Body of pancreas (tissue), 4 donors: ENCODE results near the gene CMSS1. TPM values are rescaled to one million over a fixed set of nuclear protein-coding genes. Genes with fewer than 3 reads are reported as not detected.

Source experiments
- ATAC-seq: fragments of 150-250 bp; one replicate; pipeline ENCODE4 v1.9.1; 2016
- DNase-seq, 4 donors: peaks; one replicate each; pipeline ENCODE4 v3.0.0-alpha.2; 2019
- H3K27ac ChIP-seq, 4 donors: fragments of 200-600 bp; sonication (generic); 1 replicate in 3 of 4; 2 replicates in 1 of 4; pipeline versions ENCODE4 v1.5.1 to v1.6.1; 2016 to 2019; ENCODE audit warnings: mild to moderate bottlenecking in 1 of 4, mixed read lengths in 1 of 4, moderate library complexity in 1 of 4
- H3K27me3 ChIP-seq, 2 donors: fragments of 200-600 bp; sonication (generic); one replicate each; pipeline ENCODE4 v1.6.0; 2016; ENCODE audit warnings: mild to moderate bottlenecking in 1 of 2
- H3K36me3 ChIP-seq, 2 donors: fragments of 200-600 bp; sonication (generic); replicated peaks in 1 of 2; 2 replicates each; pipeline ENCODE4 v1.5.1; 2016; ENCODE audit warnings: low read depth in 2 of 2; ENCODE audit not compliant: insufficient read depth in 1 of 2
- H3K4me1 ChIP-seq: fragments of 200-600 bp; sonication (generic); one replicate; pipeline ENCODE4 v1.6.0; 2016
- H3K4me3 ChIP-seq, 2 donors: fragments of 200-600 bp; sonication (generic); 1 replicate in 1 of 2; 2 replicates in 1 of 2; pipeline ENCODE4 v1.5.1; 2016 to 2019
- H3K9me3 ChIP-seq, 3 donors: fragments of 200-600 bp; sonication (generic); 1 replicate in 2 of 3; 2 replicates in 1 of 3; pipeline ENCODE4 v1.5.1; 2016
- CTCF ChIP-seq, 7 experiments: fragments of 450-650 bp in 4 of 7; fragments of 200-600 bp in 3 of 7; sonication (generic) in 3 of 7; IDR thresholded peaks; one replicate each; pipeline ENCODE4 v1.5.1; 2016 to 2019; ENCODE audit warnings: antibody characterized with exemption in 7 of 7
- POLR2A ChIP-seq, 3 donors: fragments of 450-650 bp; IDR thresholded peaks; one replicate each; pipeline ENCODE4 v1.6.1; 2016; ENCODE audit warnings: antibody characterized with exemption in 3 of 3, mild to moderate bottlenecking in 2 of 3
- WGBS, 2 donors: methylation state at CpG; one replicate each; pipeline ENCODE4 v1.1.5; 2017; 5-methylcytosine and 5-hydroxymethylcytosine counted together
- intact Hi-C: fragments of 100-400 bp; cut with DNase I; formaldehyde crosslinking; loops from one replicate; pipeline ENCODE4 v1.15.1; 2023
- total RNA-seq, 2 donors: library from RNA; depleted of rRNA; stranded (reverse); fragments of >200 nt; gene quantifications; one replicate each; pipeline ENCODE4 v1.1.0, GENCODE V29; 2016

CMSS1 gene
- total RNA-seq, 2 donors from 2014 or later: 3.9 to 21.4 TPM

- no peak overlapping the region for H3K4me3 ChIP-seq
- TF ChIP-seq POLR2A (IDR thresholded peaks at IDR 0.05) (no peak), CTCF (IDR thresholded peaks at IDR 0.05) (no peak)
- ATAC-seq (peak; percentile 94), DNase-seq (peak; percentile 78 to 87 (median 82))
- H3K27me3 ChIP-seq: no peaks in the 10 kb centered on the region
- H3K9me3 ChIP-seq: no peaks in the 10 kb centered on the region
- intact Hi-C loops: no loop called here
- 35 to 37% methylated on average over 10 of the region's 10 CpGs for WGBS, 2 donors
- peak overlapping the region; percentile 51 to 84 (median 76) for H3K27ac ChIP-seq
- no peaks in the 10 kb centered on the region for H3K36me3 ChIP-seq
- peaks cover 26% of the 10 kb centered on the region for H3K4me1 ChIP-seq
Observed at GRCh38 chr3:99920481-99921376, 103.1 kb downstream of the CMSS1 start.

- intact Hi-C loops: no loop called here
- TF ChIP-seq CTCF (IDR thresholded peaks at IDR 0.05) (no peak), POLR2A (IDR thresholded peaks at IDR 0.05) (no peak)
- Histone ChIP-seq H3K27me3 (no peaks in the 10 kb centered on the region), H3K9me3 (no peaks in the 10 kb centered on the region), H3K36me3 (no peaks in the 10 kb centered on the region), H3K27ac (peak overlapping the region; percentile 51 to 84 (median 76)), H3K4me1 (peaks cover 33% of the 10 kb centered on the region), H3K4me3 (no peak overlapping the region)
- no peak for ATAC-seq
- 79 to 95% methylated on average over 1 of the region's 1 CpG for WGBS, 2 donors
- DNase-seq: no peak
Observed at GRCh38 chr3:99921377-99921695, 103.7 kb downstream of the CMSS1 start.

- Histone ChIP-seq H3K4me1 (peaks cover 33% of the 10 kb centered on the region), H3K27ac (no peak overlapping the region), H3K36me3 (no peaks in the 10 kb centered on the region), H3K27me3 (no peaks in the 10 kb centered on the region), H3K4me3 (no peak overlapping the region), H3K9me3 (no peaks in the 10 kb centered on the region)
- TF ChIP-seq CTCF (IDR thresholded peaks at IDR 0.05) (no peak), POLR2A (IDR thresholded peaks at IDR 0.05) (no peak)
- DNase-seq (no peak), ATAC-seq (no peak)
- intact Hi-C loops: no loop called here
- 83 to 92% methylated on average over 1 of the region's 1 CpG for WGBS, 2 donors
Observed at GRCh38 chr3:99921986-99922385, 104.3 kb downstream of the CMSS1 start.

- no peak for DNase-seq
- peaks cover 33% of the 10 kb centered on the region for H3K4me1 ChIP-seq
- no peak for ATAC-seq
- H3K27me3 ChIP-seq: no peaks in the 10 kb centered on the region
- TF ChIP-seq POLR2A (IDR thresholded peaks at IDR 0.05) (no peak), CTCF (IDR thresholded peaks at IDR 0.05) (no peak)
- no peak overlapping the region for H3K4me3 ChIP-seq
- H3K9me3 ChIP-seq: no peaks in the 10 kb centered on the region
- intact Hi-C loops: no loop called here
- no peak overlapping the region for H3K27ac ChIP-seq
- H3K36me3 ChIP-seq: no peaks in the 10 kb centered on the region
Observed at GRCh38 chr3:99923873-99924272, 106.2 kb downstream of the CMSS1 start.
